Heart right ventricle (tissue), 16 donors: ENCODE measurements around the gene PTEN. TPM values are rescaled to one million over a fixed set of nuclear protein-coding genes. Genes with fewer than 3 reads are reported as not detected.
"Not testable (repeated sequence)": the region's sequence is repeated elsewhere in the genome, so short reads cannot be mapped to it uniquely, and the experiment has no call there.

Source experiments
- ATAC-seq, 8 donors: fragments of 200-7000 bp; cut with Tn5 transposase; one replicate each; pipeline ENCODE4 v1.9.1; 2020; ENCODE audit warnings: mild to moderate bottlenecking in 8 of 8, moderate library complexity in 8 of 8, moderate number of reproducible peaks in 1 of 8
- DNase-seq, 2 donors: peaks; one replicate each; pipeline ENCODE4 v3.0.0-alpha.2; 2020
- H3K27ac ChIP-seq, 10 donors: fragments of 200-600 bp; sonication (generic) in 2 of 10; one replicate each; pipeline versions ENCODE4 v1.5.0 to v1.8.0; 2020 to 2022; ENCODE audit warnings: mild to moderate bottlenecking in 3 of 10
- H3K27me3 ChIP-seq, 7 donors: fragments of 200-600 bp; one replicate each; pipeline ENCODE4 v1.8.0; 2021 to 2022; ENCODE audit warnings: mild to moderate bottlenecking in 2 of 7
- H3K36me3 ChIP-seq, 9 donors: fragments of 200-600 bp; sonication (generic) in 1 of 9; one replicate each; pipeline versions ENCODE4 v1.5.0 to v1.8.0; 2020 to 2022; ENCODE audit warnings: mild to moderate bottlenecking in 2 of 9
- H3K4me1 ChIP-seq, 9 donors: fragments of 200-600 bp; sonication (generic) in 1 of 9; one replicate each; pipeline versions ENCODE4 v1.5.0 to v1.8.0; 2020 to 2022; ENCODE audit warnings: mild to moderate bottlenecking in 4 of 9
- H3K4me3 ChIP-seq, 10 donors: fragments of 200-600 bp; sonication (generic) in 2 of 10; one replicate each; pipeline versions ENCODE4 v1.5.0 to v1.8.0; 2020 to 2022; ENCODE audit warnings: mild to moderate bottlenecking in 7 of 10, moderate library complexity in 2 of 10
- H3K9me3 ChIP-seq, 11 donors: fragments of 200-600 bp in 10 of 11; sonication (generic) in 2 of 11; one replicate each; pipeline versions ENCODE4 v1.5.0 to v1.8.0; 2013 to 2022; ENCODE audit warnings: mild to moderate bottlenecking in 2 of 11, control low read depth in 1 of 11, moderate library complexity in 1 of 11
- CTCF ChIP-seq, 9 donors: fragments of 200-600 bp; sonication (generic) in 2 of 9; IDR thresholded peaks; one replicate each; pipeline versions ENCODE4 v1.5.0 to v1.8.0; 2021 to 2022; ENCODE audit warnings: antibody characterized with exemption in 9 of 9, mild to moderate bottlenecking in 5 of 9, moderate library complexity in 1 of 9
- WGBS, 2 donors: extraction: QIAGEN DNeasy Blood & Tissue Kit; methylation state at CpG; one replicate each; pipeline ENCODE4 v1.1.7; 2013; ENCODE audit warnings: inconsistent platforms in 1 of 2; 5-methylcytosine and 5-hydroxymethylcytosine counted together
- intact Hi-C, 10 donors: fragments of 100-400 bp; cut with DNase I; formaldehyde crosslinking; loops; one replicate each; pipeline versions ENCODE4 v1.11.1 to v1.14.2; 2022
- polyA plus RNA-seq, 2 donors: library from polyadenylated mRNA; stranded (reverse); fragments of 200-250 nt; gene quantifications; one replicate each; pipeline ENCODE4 v1.2.3, GENCODE V29; 2013
- total RNA-seq, 10 donors: library from RNA; stranded (reverse); fragmentation: NEBNext Ultra II Directional in 3 of 10; extraction: Animal tissue kit (Norgen Biotek cat#: 25700) in 3 of 10; gene quantifications; one replicate each; pipeline versions ENCODE4 v1.2.1 to v1.2.4, GENCODE V29; 2021 to 2023
- donor health status: Arrhythmogenic right ventricular cardiomyopathy.
- donor health status: ischemic (EF 13 %, LVEDD 7.1; RV severe dilation, severe dysfunction).
- donor health status: healthy with polysubstance abuse.
- donor health status: DM: no; HTN: yes; CAD: no.
- donor health status: DM: no; HTN: no; CAD: no.
- donor health status: ischemic (EF 25% LVEDD 6.9; RV normal size, moderate dysfunction).
- donor health status: ischemic (EF 25% LVEDD 5.7; RV mildly dilated, moderate dysfunction).
- donor health status: healthy.
- donor health status: DM: yes; HTN: yes; CAD: no.
- donor health status: Ischemic cardiomyopathy.
- donor health status: ischemic (EF 35%, LVEDD 5.7; RV mildly dilated, moderate dysfunction).
- donor health status: nonischemic (EF 11% LVEDD 7.7; RV severe dilation, severe dysfunction).
- donor health status: DM: yes; HTN: yes; CAD: no.
- donor health status: PGD.
- donor health status: ischemic (EF 29% LVEDD 5.4; RV normal size, mild dysfunction).
- donor health status: nonischemic (EF 23%, LVEDD 6.1; RV moderate dilation, normal function).

The PTEN gene
- total and polyA plus RNA-seq, 12 donors: 21.8 to 89.9 (median 54.9) TPM

- Histone ChIP-seq H3K36me3 (no peaks in the 10 kb centered on the region), H3K27me3 (no peaks in the 10 kb centered on the region), H3K9me3 (no peaks in the 10 kb centered on the region), H3K27ac (peak overlapping the region; percentile 91 to 99 (median 98)), H3K4me1 (peaks cover 0 to 26% (median 16%) of the 10 kb centered on the region in 9 donors), H3K4me3 (peak overlapping the region; percentile 77 to 90 (median 85))
- peak; percentile 1 to 23 (median 6) for ATAC-seq
- no peak for DNase-seq
- 0% methylated on average over 21 of the region's 21 CpGs for WGBS, 2 donors
- intact Hi-C loops: loop anchor here in 9 of 10 donors (2.0 to 10.0 kb wide), 17 partner anchors 92 to 690 kb away; no protein-coding TSS in a partner anchor
- no peak for TF ChIP-seq CTCF (IDR thresholded peaks at IDR 0.05)
Observed at GRCh38 chr10:87862679-87863052, 759 bp upstream of the PTEN start.

GRCh38 chr10:87863951-87864495, 598 bp downstream of the PTEN start:
- ATAC-seq, H3K9me3 ChIP-seq, H3K36me3 ChIP-seq, H3K27me3 ChIP-seq: not testable (repeated sequence)
- Histone ChIP-seq H3K4me3 (peak overlapping the region; percentile 77 to 90 (median 85)), H3K4me1 (peaks cover 4 to 39% (median 24%) of the 10 kb centered on the region in 9 donors), H3K27ac (peak overlapping the region; percentile 91 to 99 (median 98))
- WGBS, 2 donors: 0% methylated on average over 34 to 47 of the region's 47 CpGs
- intact Hi-C loops: loop anchor here in 9 of 10 donors (2.0 to 10.0 kb wide), 17 partner anchors 91 to 688 kb away; no protein-coding TSS in a partner anchor
- DNase-seq: peak in 1 of 2 donors; percentile 51

GRCh38 chr10:87864496-87865059, 1.2 kb downstream of the PTEN start:
- DNase-seq: no peak
- intact Hi-C loops: loop anchor here in 9 of 10 donors (5.0 to 10.0 kb wide), 17 partner anchors 63 to 688 kb away; no protein-coding TSS in a partner anchor
- peaks cover 5 to 45% (median 28%) of the 10 kb centered on the region in 9 donors for H3K4me1 ChIP-seq

GRCh38 chr10:87865241-87865881, 1.9 kb downstream of the PTEN start:
- ATAC-seq (no peak), DNase-seq (no peak)
- Histone ChIP-seq H3K9me3 (no peaks in the 10 kb centered on the region), H3K36me3 (no peaks in the 10 kb centered on the region), H3K27ac (peak overlapping the region; percentile 91 to 99 (median 98)), H3K27me3 (no peaks in the 10 kb centered on the region), H3K4me1 (peaks cover 5 to 47% (median 36%) of the 10 kb centered on the region in 9 donors), H3K4me3 (peak overlapping the region; percentile 77 to 90 (median 85))
- 2 to 4% methylated on average over 4 of the region's 4 CpGs for WGBS, 2 donors
- TF ChIP-seq CTCF (IDR thresholded peaks at IDR 0.05): no peak
- intact Hi-C loops: loop anchor here in 7 of 10 donors (5.0 to 10.0 kb wide), 7 partner anchors 62 to 379 kb away; no protein-coding TSS in a partner anchor

More at GRCh38 chr10:87864496-87865059, 1.2 kb downstream of the PTEN start:
- no peak for ATAC-seq
- peak overlapping the region; percentile 91 to 99 (median 98) for H3K27ac ChIP-seq
- no peak for TF ChIP-seq CTCF (IDR thresholded peaks at IDR 0.05)
- H3K27me3 ChIP-seq: no peaks in the 10 kb centered on the region
- WGBS, 2 donors: 1% methylated on average over 16 of the region's 16 CpGs
- H3K36me3 ChIP-seq: no peaks in the 10 kb centered on the region
- H3K4me3 ChIP-seq: peak overlapping the region; percentile 77 to 90 (median 85)
- H3K9me3 ChIP-seq: no peaks in the 10 kb centered on the region
